Thyroid gland (tissue), 4 donors: Measurements from ENCODE around the gene LEF1. TPM values are rescaled to one million over a fixed set of nuclear protein-coding genes. Genes with fewer than 3 reads are reported as not detected.

ENCODE experiments used
- DNase-seq, 2 donors: peaks; one replicate each; pipeline ENCODE4 v3.0.0-alpha.2; 2019
- H3K27ac ChIP-seq, 3 donors: fragments of 200-600 bp; sonication (generic); 1 replicate in 2 of 3; 2 replicates in 1 of 3; pipeline ENCODE4 v1.5.1; 2016 to 2019; ENCODE audit warnings: mild to moderate bottlenecking in 1 of 3, moderate library complexity in 1 of 3
- H3K27me3 ChIP-seq: fragments of 200-600 bp; sonication (generic); one replicate; pipeline ENCODE4 v1.5.1; 2019
- H3K36me3 ChIP-seq, 2 donors: fragments of 200-600 bp; sonication (generic); one replicate each; pipeline ENCODE4 v1.5.1; 2016 to 2019
- H3K4me1 ChIP-seq, 2 donors: fragments of 200-600 bp; sonication (generic); one replicate each; pipeline ENCODE4 v1.5.1; 2017 to 2019
- H3K4me3 ChIP-seq, 3 donors: fragments of 200-600 bp; sonication (generic); replicated peaks in 1 of 3; 1 replicate in 2 of 3; 2 replicates in 1 of 3; pipeline ENCODE4 v1.5.1; 2016; ENCODE audit warnings: mild to moderate bottlenecking in 1 of 3
- H3K9me3 ChIP-seq: fragments of 200-600 bp; sonication (generic); one replicate; pipeline ENCODE4 v1.5.1; 2017
- CTCF ChIP-seq, 6 experiments: fragments of 200-600 bp in 3 of 6; fragments of 450-650 bp in 3 of 6; sonication (generic) in 3 of 6; IDR thresholded peaks; one replicate each; pipeline ENCODE4 v1.5.1; 2016 to 2019; ENCODE audit warnings: antibody characterized with exemption in 6 of 6, mild to moderate bottlenecking in 2 of 6, inconsistent platforms in 1 of 6, moderate library complexity in 1 of 6
- POLR2A ChIP-seq, 2 donors: fragments of 450-650 bp; IDR thresholded peaks; one replicate each; pipeline ENCODE4 v1.6.1; 2017; ENCODE audit warnings: antibody characterized with exemption in 2 of 2, mild to moderate bottlenecking in 2 of 2, moderate library complexity in 1 of 2
- WGBS, 2 donors: methylation state at CpG; one replicate each; pipeline ENCODE4 v1.1.5; 2017; 5-methylcytosine and 5-hydroxymethylcytosine counted together
- intact Hi-C: fragments of 100-400 bp; cut with DNase I; formaldehyde crosslinking; loops from one replicate; pipeline ENCODE4 v1.15.1; 2023
- total RNA-seq, 4 donors: library from RNA; depleted of rRNA; stranded (reverse); fragments of >200 nt; gene quantifications; one replicate each; pipeline ENCODE4 v1.2.3, GENCODE V29; 2016

LEF1 gene
- total RNA-seq, 4 donors from 2014 or later = 4.2 to 24.3 (median 9.9) TPM

- Histone ChIP-seq H3K4me3 (no peak overlapping the region), H3K9me3 (no peaks in the 10 kb centered on the region), H3K36me3 (no peaks in the 10 kb centered on the region), H3K27me3 (no peaks in the 10 kb centered on the region), H3K4me1 (peaks cover 0 to 12% of the 10 kb centered on the region in 2 donors), H3K27ac (no peak overlapping the region)
- no peak for DNase-seq
- WGBS, 2 donors = 88 to 92% methylated on average over 2 of the region's 2 CpGs
- no peak for TF ChIP-seq POLR2A (IDR thresholded peaks at IDR 0.05)
- no peak for TF ChIP-seq CTCF (IDR thresholded peaks at IDR 0.05)
- intact Hi-C loops = no loop called here
Observed at GRCh38 chr4:108139089-108139488, 29.6 kb downstream of the LEF1 start.

GRCh38 chr4:108135549-108136209 lies 33.1 kb downstream of the LEF1 start:
- peaks cover 0 to 7% of the 10 kb centered on the region in 2 donors for H3K4me1 ChIP-seq
- no peaks in the 10 kb centered on the region for H3K36me3 ChIP-seq
- H3K9me3 ChIP-seq = no peaks in the 10 kb centered on the region
- H3K27me3 ChIP-seq = no peaks in the 10 kb centered on the region
- H3K4me3 ChIP-seq = no peak overlapping the region
- peak in 1 of 2 donors; percentile 15 for DNase-seq
- TF ChIP-seq CTCF (IDR thresholded peaks at IDR 0.05) (no peak), POLR2A (IDR thresholded peaks at IDR 0.05) (no peak)
- 45 to 70% methylated on average over 4 of the region's 4 CpGs for WGBS, 2 donors
- intact Hi-C loops = no loop called here
- no peak overlapping the region for H3K27ac ChIP-seq

GRCh38 chr4:108130955-108131354 lies 37.8 kb downstream of the LEF1 start:
- H3K4me3 ChIP-seq = no peak overlapping the region
- 94 to 95% methylated on average over 4 of the region's 4 CpGs for WGBS, 2 donors
- H3K9me3 ChIP-seq = no peaks in the 10 kb centered on the region
- no peaks in the 10 kb centered on the region for H3K27me3 ChIP-seq
- no peak for TF ChIP-seq CTCF (IDR thresholded peaks at IDR 0.05)
- no peak for TF ChIP-seq POLR2A (IDR thresholded peaks at IDR 0.05)
- intact Hi-C loops = no loop called here
- H3K4me1 ChIP-seq = peaks cover 0 to 19% of the 10 kb centered on the region in 2 donors
- no peak overlapping the region for H3K27ac ChIP-seq
- no peaks in the 10 kb centered on the region for H3K36me3 ChIP-seq
- DNase-seq = no peak

- no peaks in the 10 kb centered on the region for H3K36me3 ChIP-seq
- DNase-seq = no peak
- H3K27me3 ChIP-seq = no peaks in the 10 kb centered on the region
- intact Hi-C loops = no loop called here
- TF ChIP-seq POLR2A (IDR thresholded peaks at IDR 0.05) (no peak), CTCF (IDR thresholded peaks at IDR 0.05) (no peak)
- no peak overlapping the region for H3K4me3 ChIP-seq
- no peaks in the 10 kb centered on the region for H3K9me3 ChIP-seq
- H3K4me1 ChIP-seq = peaks cover 0 to 12% of the 10 kb centered on the region in 2 donors
- peak overlapping the region in 1 of 3 donors; percentile 8 for H3K27ac ChIP-seq
Observed at GRCh38 chr4:108129196-108129595, 39.5 kb downstream of the LEF1 start.

- no peak for TF ChIP-seq POLR2A (IDR thresholded peaks at IDR 0.05)
- TF ChIP-seq CTCF (IDR thresholded peaks at IDR 0.05) = no peak
- H3K4me3 ChIP-seq = no peak overlapping the region
- 82 to 87% methylated on average over 3 of the region's 3 CpGs for WGBS, 2 donors
- no peak overlapping the region for H3K27ac ChIP-seq
- peaks cover 0 to 12% of the 10 kb centered on the region in 2 donors for H3K4me1 ChIP-seq
- intact Hi-C loops = no loop called here
- no peak for DNase-seq
- H3K9me3 ChIP-seq = no peaks in the 10 kb centered on the region
- H3K27me3 ChIP-seq = no peaks in the 10 kb centered on the region
- no peaks in the 10 kb centered on the region for H3K36me3 ChIP-seq
Observed at GRCh38 chr4:108126806-108127205, 41.9 kb downstream of the LEF1 start.
